ENCODE results near the gene SRSF12.

Gene SRSF12

GRCh38 chr6:89110284-89110683 lies 7.6 kb downstream of the SRSF12 start:
- no peak for DNase-seq (ENCODE audit: low read depth in 2 of 2)
- TF ChIP-seq CTCF (IDR thresholded peaks at IDR 0.05; ENCODE audit: low read depth, low read length): no peak
- no peak overlapping the region for H3K4me3 ChIP-seq (replicated peaks in 1 of 2; ENCODE audit: low read depth in 2 of 2, low read length in 2 of 2)

GRCh38 chr6:89100114-89100513 lies 17.8 kb downstream of the SRSF12 start:
- no peak for DNase-seq (ENCODE audit: low read depth in 2 of 2)
- no peak overlapping the region for H3K4me3 ChIP-seq (replicated peaks in 1 of 2; ENCODE audit: low read depth in 2 of 2, low read length in 2 of 2)
- TF ChIP-seq CTCF (IDR thresholded peaks at IDR 0.05; ENCODE audit: low read depth, low read length): no peak

GRCh38 chr6:89098461-89098860 lies 19.4 kb downstream of the SRSF12 start:
- H3K4me3 ChIP-seq (replicated peaks in 1 of 2; ENCODE audit: low read depth in 2 of 2, low read length in 2 of 2): no peak overlapping the region
- TF ChIP-seq CTCF (IDR thresholded peaks at IDR 0.05; ENCODE audit: low read depth, low read length): no peak
- DNase-seq (ENCODE audit: low read depth in 2 of 2): no peak

- H3K4me3 ChIP-seq (replicated peaks in 1 of 2; ENCODE audit: low read depth in 2 of 2, low read length in 2 of 2): no peak overlapping the region
- peak; percentile 21 to 35 for DNase-seq (ENCODE audit: low read depth in 2 of 2)
- TF ChIP-seq CTCF (IDR thresholded peaks at IDR 0.05; ENCODE audit: low read depth, low read length): no peak
These were observed 30.0 kb downstream of the SRSF12 start for GRCh38 chr6:89087881-89088280.

GRCh38 chr6:89085409-89086205 lies 32.3 kb downstream of the SRSF12 start:
- TF ChIP-seq CTCF (IDR thresholded peaks at IDR 0.05; ENCODE audit: low read depth, low read length): no peak
- DNase-seq (ENCODE audit: low read depth in 2 of 2): peak; percentile 7 to 55
- no peak overlapping the region for H3K4me3 ChIP-seq (replicated peaks in 1 of 2; ENCODE audit: low read depth in 2 of 2, low read length in 2 of 2)

GRCh38 chr6:89084954-89085353 lies 32.9 kb downstream of the SRSF12 start:
- no peak for TF ChIP-seq CTCF (IDR thresholded peaks at IDR 0.05; ENCODE audit: low read depth, low read length)
- no peak overlapping the region for H3K4me3 ChIP-seq (replicated peaks in 1 of 2; ENCODE audit: low read depth in 2 of 2, low read length in 2 of 2)
- peak; percentile 22 to 48 for DNase-seq (ENCODE audit: low read depth in 2 of 2)
